ENCODE results near the gene ZBTB40. TPM values are rescaled to one million over a fixed set of nuclear protein-coding genes. Genes with fewer than 3 reads are reported as not detected.

The ZBTB40 gene
- polyA plus RNA-seq, 3 donors: 1.1 to 17.8 (median 1.3) TPM

DNA sequence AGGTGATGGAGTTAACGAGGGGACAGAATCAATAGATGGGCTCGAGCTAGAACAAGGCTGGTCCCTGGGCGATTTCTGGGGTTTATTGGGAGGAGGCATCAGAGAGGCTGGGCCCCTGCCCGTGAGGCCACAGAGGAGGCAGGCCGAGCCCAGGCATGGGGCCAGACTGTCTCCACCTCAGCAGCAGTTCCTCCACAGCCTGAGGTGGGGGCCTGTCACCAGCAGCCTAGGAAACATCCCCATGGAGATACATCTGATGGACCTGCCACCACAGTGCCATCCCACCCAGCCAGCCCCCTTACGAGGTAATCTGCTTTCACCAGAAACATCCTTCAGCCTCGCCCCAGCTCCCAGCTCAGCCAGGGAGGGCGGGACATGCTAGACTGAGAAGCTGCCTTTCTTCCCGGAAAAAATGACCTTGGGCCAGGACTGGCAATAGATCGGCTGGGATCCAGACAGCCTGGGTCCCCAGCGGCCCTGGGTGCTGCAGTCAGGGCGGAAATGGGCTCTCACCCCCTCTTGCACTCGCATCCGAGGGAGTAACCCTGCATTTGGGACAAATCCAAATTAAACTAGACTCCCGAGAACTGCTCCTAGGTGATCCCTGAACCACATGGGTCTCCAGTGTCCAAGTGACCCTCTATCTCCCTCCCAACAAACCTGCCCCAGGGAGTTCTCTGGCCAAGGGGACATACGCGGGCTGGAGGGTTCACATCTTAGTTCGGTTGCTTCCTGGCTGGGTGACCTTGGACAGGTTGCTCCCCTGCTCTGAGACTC lies 101.6 kb downstream of the ZBTB40 start:
- Histone ChIP-seq H3K9ac (ENCODE audit: insufficient read depth, low read length, poor library complexity, severe bottlenecking) (no peak overlapping the region), H3K4me1 (ENCODE audit: control insufficient read depth in 1 of 2, insufficient read depth in 2 of 2, low read length in 2 of 2) (no peaks in the 10 kb centered on the region), H3K27ac (ENCODE audit: low read depth in 1 of 2, low read length in 2 of 2) (no peak overlapping the region), H3K79me2 (ENCODE audit: insufficient read depth, low read length) (no peaks in the 10 kb centered on the region), H3K4me2 (replicated peaks; ENCODE audit: extremely low read depth, low read length, poor library complexity, severe bottlenecking) (no peak overlapping the region), H2AFZ (ENCODE audit: insufficient read depth, low read depth, low read length, poor library complexity, severe bottlenecking) (no peak overlapping the region), H3K27me3 (ENCODE audit: control insufficient read depth in 2 of 2, insufficient read depth in 2 of 2, low read length in 2 of 2) (peaks cover 0 to 16% of the 10 kb centered on the region in 2 donors), H4K20me1 (ENCODE audit: insufficient read depth, low read length) (no peaks in the 10 kb centered on the region), H3K4me3 (replicated peaks in 1 of 3; ENCODE audit: low read depth in 2 of 3, low read length in 3 of 3) (no peak overlapping the region), H3K36me3 (replicated peaks in 1 of 2; ENCODE audit: control insufficient read depth in 1 of 2, insufficient read depth in 2 of 2, low read length in 2 of 2) (no peaks in the 10 kb centered on the region), H3K9me3 (replicated peaks in 1 of 2; ENCODE audit: control insufficient read depth in 1 of 2, insufficient read depth in 1 of 2, low read length in 2 of 2) (no peaks in the 10 kb centered on the region)
- H3K36me3 Mint-ChIP-seq: no peaks in the 10 kb centered on the region
- no peaks in the 10 kb centered on the region for H3K4me1 Mint-ChIP-seq
- H3K4me3 Mint-ChIP-seq: no peak overlapping the region
- intact Hi-C loops (cut with micrococcal nuclease): no loop called here
- H3K27ac Mint-ChIP-seq: no peak overlapping the region
- no peak for DNase-seq
- H3K27me3 Mint-ChIP-seq (ENCODE audit: low read depth in 3 of 3): peaks cover 27 to 55% (median 52%) of the 10 kb centered on the region in 3 donors
- 67% methylated on average over 12 of the region's 18 CpGs for WGBS (ENCODE audit: insufficient coverage)
- TF ChIP-seq, protein P1, sequence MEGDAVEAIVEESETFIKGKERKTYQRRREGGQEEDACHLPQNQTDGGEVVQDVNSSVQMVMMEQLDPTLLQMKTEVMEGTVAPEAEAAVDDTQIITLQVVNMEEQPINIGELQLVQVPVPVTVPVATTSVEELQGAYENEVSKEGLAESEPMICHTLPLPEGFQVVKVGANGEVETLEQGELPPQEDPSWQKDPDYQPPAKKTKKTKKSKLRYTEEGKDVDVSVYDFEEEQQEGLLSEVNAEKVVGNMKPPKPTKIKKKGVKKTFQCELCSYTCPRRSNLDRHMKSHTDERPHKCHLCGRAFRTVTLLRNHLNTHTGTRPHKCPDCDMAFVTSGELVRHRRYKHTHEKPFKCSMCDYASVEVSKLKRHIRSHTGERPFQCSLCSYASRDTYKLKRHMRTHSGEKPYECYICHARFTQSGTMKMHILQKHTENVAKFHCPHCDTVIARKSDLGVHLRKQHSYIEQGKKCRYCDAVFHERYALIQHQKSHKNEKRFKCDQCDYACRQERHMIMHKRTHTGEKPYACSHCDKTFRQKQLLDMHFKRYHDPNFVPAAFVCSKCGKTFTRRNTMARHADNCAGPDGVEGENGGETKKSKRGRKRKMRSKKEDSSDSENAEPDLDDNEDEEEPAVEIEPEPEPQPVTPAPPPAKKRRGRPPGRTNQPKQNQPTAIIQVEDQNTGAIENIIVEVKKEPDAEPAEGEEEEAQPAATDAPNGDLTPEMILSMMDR (IDR thresholded peaks at IDR 0.05): no peak
- H3K9me3 Mint-ChIP-seq: no peaks in the 10 kb centered on the region

DNA sequence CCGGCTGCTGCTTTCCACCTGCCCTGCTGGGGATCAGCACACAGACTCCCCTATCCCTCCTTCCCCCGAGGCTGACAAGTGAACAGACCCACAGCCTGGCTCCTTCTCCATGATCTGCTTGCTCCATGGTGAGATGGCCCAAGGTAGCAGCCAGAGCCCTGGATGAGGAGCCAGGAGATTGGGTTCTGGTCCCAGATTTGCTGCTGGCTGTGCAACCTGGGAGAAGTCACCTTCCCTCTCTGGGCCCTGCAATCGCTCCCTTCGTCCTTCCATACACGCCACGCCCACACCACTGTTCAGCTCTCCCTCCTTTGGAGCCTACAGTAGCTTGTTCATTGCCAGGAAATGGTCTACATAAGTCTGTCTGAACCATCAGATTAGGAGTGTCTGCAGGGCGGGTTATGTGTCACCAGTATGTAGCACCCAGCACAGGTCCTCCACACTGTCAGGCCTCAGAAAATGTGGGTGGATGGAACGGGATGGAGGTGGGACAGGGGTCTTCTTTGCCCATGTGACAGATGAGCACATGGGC lies 102.4 kb downstream of the ZBTB40 start:
- H3K9ac ChIP-seq (ENCODE audit: insufficient read depth, low read length, poor library complexity, severe bottlenecking): no peak overlapping the region
- 75% methylated on average over 6 of the region's 8 CpGs for WGBS (ENCODE audit: insufficient coverage)
- no peak overlapping the region for H3K27ac ChIP-seq (ENCODE audit: low read depth in 1 of 2, low read length in 2 of 2)
- no peak overlapping the region for H3K4me3 ChIP-seq (replicated peaks in 1 of 3; ENCODE audit: low read depth in 2 of 3, low read length in 3 of 3)
- Mint-ChIP-seq H3K9me3 (no peaks in the 10 kb centered on the region), H3K36me3 (no peaks in the 10 kb centered on the region), H3K27me3 (ENCODE audit: low read depth in 3 of 3) (peaks cover 28 to 59% (median 50%) of the 10 kb centered on the region in 3 donors), H3K4me3 (no peak overlapping the region), H3K27ac (no peak overlapping the region), H3K4me1 (no peaks in the 10 kb centered on the region)
- no peaks in the 10 kb centered on the region for H3K9me3 ChIP-seq (replicated peaks in 1 of 2; ENCODE audit: control insufficient read depth in 1 of 2, insufficient read depth in 1 of 2, low read length in 2 of 2)
- no peaks in the 10 kb centered on the region for H3K4me1 ChIP-seq (ENCODE audit: control insufficient read depth in 1 of 2, insufficient read depth in 2 of 2, low read length in 2 of 2)
- no peaks in the 10 kb centered on the region for H4K20me1 ChIP-seq (ENCODE audit: insufficient read depth, low read length)
- intact Hi-C loops (cut with micrococcal nuclease): no loop called here
- DNase-seq: no peak
- H3K4me2 ChIP-seq (replicated peaks; ENCODE audit: extremely low read depth, low read length, poor library complexity, severe bottlenecking): no peak overlapping the region
- H3K36me3 ChIP-seq (replicated peaks in 1 of 2; ENCODE audit: control insufficient read depth in 1 of 2, insufficient read depth in 2 of 2, low read length in 2 of 2): no peaks in the 10 kb centered on the region
- TF ChIP-seq, protein P1 (IDR thresholded peaks at IDR 0.05): no peak
- H3K27me3 ChIP-seq (ENCODE audit: control insufficient read depth in 2 of 2, insufficient read depth in 2 of 2, low read length in 2 of 2): peaks cover 0 to 16% of the 10 kb centered on the region in 2 donors
- no peak overlapping the region for H2AFZ ChIP-seq (ENCODE audit: insufficient read depth, low read depth, low read length, poor library complexity, severe bottlenecking)
- H3K79me2 ChIP-seq (ENCODE audit: insufficient read depth, low read length): no peaks in the 10 kb centered on the region
